ENCODE measurements around the gene NOD1. TPM values are rescaled to one million over a fixed set of nuclear protein-coding genes. Genes with fewer than 3 reads are reported as not detected.
A peak's percentile ranks its signal among the peaks of the same experiment; 100 is the strongest.

Gene NOD1
- polyA plus RNA-seq, 1 donor from 2014 or later, result 13.5 TPM

DNA sequence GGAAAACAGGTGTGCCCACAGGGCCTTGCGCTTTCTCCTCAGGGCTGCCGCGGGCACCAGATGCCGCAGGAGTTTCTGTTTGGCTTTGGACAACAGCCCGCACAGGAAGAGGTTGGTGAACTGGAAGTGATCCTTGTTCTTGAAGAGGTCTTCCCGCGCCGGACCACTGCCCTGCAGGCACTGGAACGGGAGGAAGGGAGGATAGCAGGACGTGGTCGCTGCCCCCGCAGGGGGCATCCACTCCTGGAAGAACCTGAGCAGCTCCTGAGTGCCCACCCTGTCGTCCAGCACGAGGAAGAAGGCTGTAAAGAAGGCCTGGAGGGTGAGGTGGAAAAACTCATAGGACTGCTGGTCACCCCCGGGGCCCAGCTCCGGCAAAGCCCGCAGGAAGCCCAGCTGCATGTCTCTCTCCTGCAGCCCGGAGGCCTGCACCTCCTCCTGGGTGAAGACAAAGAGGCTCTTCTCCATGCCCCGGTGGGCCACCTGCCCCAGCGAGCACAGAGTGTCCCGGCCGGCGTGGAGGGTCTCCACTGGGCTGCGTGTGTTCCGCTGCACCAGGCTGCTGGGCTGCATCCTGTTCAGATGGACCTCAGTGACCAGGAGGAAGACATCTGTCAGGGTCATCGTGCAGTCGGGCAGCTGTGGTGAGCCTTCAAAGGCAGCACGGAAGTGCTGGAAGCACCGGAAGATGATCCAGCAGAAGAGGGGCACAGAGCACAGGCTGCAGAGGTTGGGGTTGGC is 26.9 kb downstream of the NOD1 start:
- no peaks in the 10 kb centered on the region for H3K36me3 Mint-ChIP-seq
- no peak overlapping the region for H3K4me3 Mint-ChIP-seq
- peaks cover 0 to 2% (median 0%) of the 10 kb centered on the region in 3 donors for H3K4me1 Mint-ChIP-seq
- peak overlapping the region in 1 of 3 donors; percentile 31 for H3K27ac Mint-ChIP-seq
- H3K9me3 Mint-ChIP-seq, result no peaks in the 10 kb centered on the region
- no peaks in the 10 kb centered on the region for H3K27me3 Mint-ChIP-seq

- no peak overlapping the region for H3K27ac Mint-ChIP-seq
- H3K4me3 Mint-ChIP-seq, result no peak overlapping the region
- H3K27me3 Mint-ChIP-seq, result no peaks in the 10 kb centered on the region
- peaks cover 1 to 2% (median 2%) of the 10 kb centered on the region in 3 donors for H3K4me1 Mint-ChIP-seq
- H3K36me3 Mint-ChIP-seq, result no peaks in the 10 kb centered on the region
- no peaks in the 10 kb centered on the region for H3K9me3 Mint-ChIP-seq
These were observed 27.5 kb downstream of the NOD1 start for GRCh38 chr7:30450983-30451497.

DNA sequence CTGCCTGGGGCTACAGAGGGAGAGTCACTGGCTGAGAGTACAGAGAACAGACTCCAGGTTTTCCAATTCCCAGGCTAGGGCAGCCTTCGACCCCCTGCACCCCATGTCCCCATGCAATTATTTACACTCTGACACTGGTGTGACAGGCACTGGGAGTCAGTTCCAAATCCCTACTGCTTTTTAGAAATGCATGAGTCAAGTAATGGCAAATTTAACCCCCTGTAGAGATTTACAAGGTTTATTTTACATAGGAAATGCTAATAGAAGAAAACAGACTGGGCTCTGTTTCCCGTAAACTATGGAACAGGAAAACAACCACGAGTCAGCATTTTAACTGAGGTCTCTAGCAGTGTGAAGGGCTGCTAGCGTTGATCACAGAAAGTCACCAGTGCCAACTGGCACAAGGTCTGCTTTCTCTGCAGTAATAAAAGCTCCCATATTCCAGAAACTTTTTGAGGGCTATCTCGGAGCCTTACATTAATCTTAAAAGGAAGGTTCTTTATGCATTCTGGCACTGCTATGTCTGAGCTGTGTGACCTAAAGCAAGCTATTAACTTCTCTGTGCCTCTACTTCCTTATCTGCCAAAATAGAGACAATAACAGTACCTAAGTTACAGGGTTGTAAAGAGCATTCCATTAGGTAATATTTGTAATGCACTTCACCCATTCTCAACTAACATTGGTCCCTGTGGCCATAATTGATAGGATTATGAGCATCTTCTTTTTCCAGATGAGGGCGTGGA is 28.2 kb downstream of the NOD1 start:
- no peaks in the 10 kb centered on the region for H3K9me3 Mint-ChIP-seq
- no peaks in the 10 kb centered on the region for H3K36me3 Mint-ChIP-seq
- H3K4me1 Mint-ChIP-seq, result peaks cover 5 to 6% (median 5%) of the 10 kb centered on the region in 3 donors
- H3K4me3 Mint-ChIP-seq, result no peak overlapping the region
- no peak overlapping the region for H3K27ac Mint-ChIP-seq
- no peaks in the 10 kb centered on the region for H3K27me3 Mint-ChIP-seq

DNA sequence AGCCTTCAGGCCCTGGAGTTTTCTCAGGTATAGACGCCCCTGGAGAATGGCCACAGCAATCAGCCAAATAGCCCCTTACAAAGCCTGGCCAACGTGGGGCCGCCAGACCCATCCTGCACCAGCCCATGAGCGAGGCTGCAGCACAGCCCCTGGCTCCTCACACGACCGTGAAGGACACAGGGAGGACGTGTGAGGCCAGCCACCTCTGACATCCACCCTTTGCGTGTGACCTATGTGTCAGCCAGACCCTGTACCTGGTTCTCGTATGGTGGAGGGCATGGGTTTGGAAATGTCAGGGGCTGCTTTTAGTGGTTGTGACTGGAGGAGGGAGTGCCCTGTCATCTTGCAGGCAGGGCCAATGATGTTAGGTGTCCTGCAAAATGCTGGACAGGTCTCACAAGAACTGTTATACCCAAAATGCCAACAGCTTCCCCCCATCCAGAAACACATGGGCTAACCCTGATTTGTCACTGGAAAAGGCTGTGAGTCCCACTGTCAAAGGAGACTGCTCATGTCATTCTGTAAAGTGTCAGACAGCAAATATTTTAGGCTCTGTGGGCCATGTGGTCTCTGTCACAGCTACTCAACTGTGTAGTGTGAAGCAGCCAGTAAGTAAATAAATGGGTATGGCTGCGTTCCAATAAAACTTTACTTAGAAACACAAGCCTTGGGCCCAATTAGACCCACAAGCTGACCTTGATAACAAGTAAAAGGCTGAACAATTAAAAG is 30.0 kb downstream of the NOD1 start:
- Mint-ChIP-seq H3K27me3 (no peaks in the 10 kb centered on the region), H3K4me1 (peaks cover 4 to 5% (median 5%) of the 10 kb centered on the region in 3 donors), H3K4me3 (no peak overlapping the region), H3K36me3 (no peaks in the 10 kb centered on the region), H3K27ac (peak overlapping the region in 2 of 3 donors; percentile 39 to 67), H3K9me3 (no peaks in the 10 kb centered on the region)

GRCh38 chr7:30447466-30447865 is 31.1 kb downstream of the NOD1 start:
- Mint-ChIP-seq H3K4me1 (peaks cover 4 to 5% (median 5%) of the 10 kb centered on the region in 3 donors), H3K27me3 (no peaks in the 10 kb centered on the region), H3K4me3 (no peak overlapping the region), H3K36me3 (no peaks in the 10 kb centered on the region), H3K27ac (peak overlapping the region in 2 of 3 donors; percentile 39 to 59), H3K9me3 (no peaks in the 10 kb centered on the region)

- Mint-ChIP-seq H3K4me3 (no peak overlapping the region), H3K36me3 (no peaks in the 10 kb centered on the region), H3K4me1 (peaks cover 4 to 5% (median 5%) of the 10 kb centered on the region in 3 donors), H3K27ac (peak overlapping the region in 2 of 3 donors; percentile 4 to 55), H3K27me3 (no peaks in the 10 kb centered on the region), H3K9me3 (no peaks in the 10 kb centered on the region)
These were observed 32.3 kb downstream of the NOD1 start for GRCh38 chr7:30446266-30446665.

DNA sequence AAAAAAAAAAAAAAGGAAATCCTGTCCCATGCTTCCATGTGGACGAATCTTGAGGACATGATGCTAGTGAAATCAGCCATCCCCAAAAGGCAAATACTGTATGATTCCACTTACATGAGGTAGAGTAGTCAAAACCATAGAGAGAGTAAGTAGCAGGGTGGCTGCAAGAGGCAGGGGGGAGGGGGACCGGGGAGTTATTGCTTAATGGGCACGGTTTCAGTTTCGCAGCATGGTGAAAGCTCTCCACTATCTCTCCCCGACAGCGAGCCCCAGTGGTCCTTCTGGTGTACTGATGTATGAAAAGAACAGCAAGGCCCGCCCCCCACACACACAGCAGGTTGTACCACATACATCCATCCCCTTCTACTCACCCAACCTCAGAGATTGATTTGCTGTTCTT is 32.8 kb downstream of the NOD1 start:
- Mint-ChIP-seq H3K9me3 (no peaks in the 10 kb centered on the region), H3K4me3 (peak overlapping the region in 2 of 4 donors; percentile 12 to 61)

GRCh38 chr7:30437823-30438574 is 40.6 kb downstream of the NOD1 start:
- H3K4me1 Mint-ChIP-seq, result peaks cover 22 to 37% (median 34%) of the 10 kb centered on the region in 3 donors
- peak overlapping the region in 1 of 3 donors; percentile 77 for H3K27ac Mint-ChIP-seq
- no peaks in the 10 kb centered on the region for H3K27me3 Mint-ChIP-seq
- H3K9me3 Mint-ChIP-seq, result no peaks in the 10 kb centered on the region
- peak overlapping the region in 1 of 4 donors; percentile 52 for H3K4me3 Mint-ChIP-seq
- H3K36me3 Mint-ChIP-seq, result peaks cover 8% of the 10 kb centered on the region

More for the DNA sequence above, 32.8 kb downstream of the NOD1 start:
- H3K27me3 Mint-ChIP-seq, result no peaks in the 10 kb centered on the region
- H3K4me1 Mint-ChIP-seq, result peaks cover 4 to 5% (median 5%) of the 10 kb centered on the region in 3 donors
- H3K36me3 Mint-ChIP-seq, result no peaks in the 10 kb centered on the region
- peak overlapping the region in 2 of 3 donors; percentile 4 to 55 for H3K27ac Mint-ChIP-seq

GRCh38 chr7:30436518-30436917 is 42.1 kb downstream of the NOD1 start:
- Mint-ChIP-seq H3K27me3 (no peaks in the 10 kb centered on the region), H3K9me3 (no peaks in the 10 kb centered on the region), H3K27ac (peak overlapping the region in 1 of 3 donors; percentile 56), H3K36me3 (peaks cover 15% of the 10 kb centered on the region), H3K4me3 (no peak overlapping the region), H3K4me1 (peaks cover 31 to 48% (median 44%) of the 10 kb centered on the region in 3 donors)

DNA sequence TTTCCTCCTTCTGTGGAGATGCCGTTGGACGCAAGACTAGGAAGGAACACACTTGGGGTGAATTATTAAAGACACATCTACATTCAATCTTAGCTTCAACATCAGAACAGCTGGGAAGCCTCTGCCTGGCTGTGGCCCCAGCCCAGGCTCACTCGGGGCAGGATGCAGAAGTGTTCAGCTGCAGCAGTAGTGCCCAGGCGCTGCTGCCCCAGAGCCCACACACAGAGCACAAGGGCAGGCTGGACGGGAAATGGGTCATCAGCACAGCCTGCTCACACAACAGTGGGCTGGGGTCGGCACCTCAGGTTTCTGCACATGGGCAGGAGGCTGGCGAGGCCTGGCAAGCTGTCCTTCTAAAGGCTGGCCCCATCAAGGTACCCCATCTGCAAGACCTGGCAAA is 42.5 kb downstream of the NOD1 start:
- Mint-ChIP-seq H3K4me1 (peaks cover 35 to 52% (median 48%) of the 10 kb centered on the region in 3 donors), H3K4me3 (peak overlapping the region in 1 of 4 donors; percentile 33), H3K27ac (peak overlapping the region in 2 of 3 donors; percentile 26 to 33), H3K9me3 (no peaks in the 10 kb centered on the region), H3K27me3 (no peaks in the 10 kb centered on the region), H3K36me3 (peaks cover 15% of the 10 kb centered on the region)

DNA sequence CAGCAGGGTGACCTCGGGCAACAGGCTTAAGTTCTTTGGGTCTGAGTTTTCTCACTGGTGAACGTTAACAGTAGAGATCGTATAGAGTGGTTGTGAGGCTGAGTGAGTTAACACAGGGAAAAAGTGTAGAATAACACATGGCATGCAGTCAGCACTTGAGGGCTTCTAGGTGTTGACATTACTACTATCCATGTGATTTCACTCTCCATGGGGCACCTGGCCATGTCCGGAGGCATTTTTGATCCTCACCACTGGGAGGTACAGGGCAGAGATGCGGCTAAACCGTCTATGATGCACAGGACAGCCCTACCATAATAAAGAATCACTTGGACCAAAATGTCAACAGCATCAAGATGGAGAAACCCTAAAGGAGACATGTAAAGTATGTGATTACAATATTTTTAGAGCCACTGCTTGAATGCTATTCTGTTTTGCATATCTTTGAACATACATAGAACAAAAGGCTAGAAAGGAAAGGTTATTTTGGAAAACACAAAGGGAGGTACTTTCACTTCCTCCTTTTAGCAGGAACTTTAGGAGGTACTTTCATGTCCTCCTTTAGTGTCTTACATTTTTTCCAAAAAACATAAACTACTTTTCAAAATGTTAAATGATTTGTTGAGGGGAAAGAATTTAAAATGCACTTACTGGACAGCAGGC is 44.3 kb downstream of the NOD1 start:
- H3K27ac Mint-ChIP-seq, result peak overlapping the region; percentile 33 to 87 (median 85)
- no peaks in the 10 kb centered on the region for H3K9me3 Mint-ChIP-seq
- H3K27me3 Mint-ChIP-seq, result no peaks in the 10 kb centered on the region
- H3K4me3 Mint-ChIP-seq, result peak overlapping the region; percentile 16 to 88 (median 46)
- H3K36me3 Mint-ChIP-seq, result peaks cover 15% of the 10 kb centered on the region
- H3K4me1 Mint-ChIP-seq, result peaks cover 48 to 66% (median 57%) of the 10 kb centered on the region in 3 donors

GRCh38 chr7:30433506-30433905 is 45.1 kb downstream of the NOD1 start:
- Mint-ChIP-seq H3K27me3 (no peaks in the 10 kb centered on the region), H3K4me3 (peak overlapping the region in 3 of 4 donors; percentile 30 to 67 (median 44)), H3K36me3 (peaks cover 15% of the 10 kb centered on the region), H3K27ac (peak overlapping the region; percentile 33 to 87 (median 70)), H3K9me3 (no peaks in the 10 kb centered on the region), H3K4me1 (peaks cover 50 to 72% (median 60%) of the 10 kb centered on the region in 3 donors)

- H3K27ac Mint-ChIP-seq, result peak overlapping the region; percentile 10 to 70 (median 61)
- no peaks in the 10 kb centered on the region for H3K27me3 Mint-ChIP-seq
- H3K4me3 Mint-ChIP-seq, result peak overlapping the region; percentile 33 to 65 (median 50)
- peaks cover 17% of the 10 kb centered on the region for H3K36me3 Mint-ChIP-seq
- H3K4me1 Mint-ChIP-seq, result peaks cover 53 to 72% (median 59%) of the 10 kb centered on the region in 3 donors
- H3K9me3 Mint-ChIP-seq, result no peaks in the 10 kb centered on the region
These were observed 45.5 kb downstream of the NOD1 start for GRCh38 chr7:30433082-30433481.

Data from IgD-negative memory B cell (primary cell).